GM19438 (cell line): ENCODE results near the gene PCDHB2.
"Not testable (repeated sequence)": the region's sequence is repeated elsewhere in the genome, so short reads cannot be mapped to it uniquely, and the experiment has no call there.

Experiments used
- ATAC-seq: cut with Tn5 transposase; IDR thresholded peaks from one replicate; pipeline ENCODE4 v1.9.1; 2021; ENCODE audit warnings: low read depth; ENCODE audit not compliant: unreplicated experiment

Gene PCDHB2

GRCh38 chr5:141094481-141095262 is at the start of gene PCDHB2:
Gene PCDHB2, plus strand, starts transcription at chr5:141094615. Its CDS starts 176 bp downstream, at chr5:141094791.
- ATAC-seq: no peak

GRCh38 chr5:141050622-141051520 is 43.5 kb upstream of the PCDHB2 start, which contains the start of gene PCDHB1:
Gene PCDHB1, plus strand, starts transcription at chr5:141051374. Its CDS starts 97 bp downstream, at chr5:141051471.
- no peak for ATAC-seq

GRCh38 chr5:141051521-141051866 is 42.9 kb upstream of the PCDHB2 start:
- no peak for ATAC-seq

- no peak for ATAC-seq
Measured at GRCh38 chr5:141077826-141078225, 16.6 kb upstream of the PCDHB2 start.

- no peak for ATAC-seq
Measured at GRCh38 chr5:141082228-141082627, 12.2 kb upstream of the PCDHB2 start.

- ATAC-seq: no peak
Measured at GRCh38 chr5:141084487-141084989, 9.9 kb upstream of the PCDHB2 start.

GRCh38 chr5:141095263-141095641 is 837 bp downstream of the PCDHB2 start:
- ATAC-seq: no peak

GRCh38 chr5:141096181-141096580 is 1.8 kb downstream of the PCDHB2 start:
- not testable (repeated sequence) for ATAC-seq

GRCh38 chr5:141096586-141096985 is 2.2 kb downstream of the PCDHB2 start:
- not testable (repeated sequence) for ATAC-seq

- no peak for ATAC-seq
Measured at GRCh38 chr5:141100243-141100805, 5.9 kb downstream of the PCDHB2 start, which contains the start of gene PCDHB3. Gene PCDHB3, plus strand, starts transcription at chr5:141100473. Its CDS starts 177 bp downstream, at chr5:141100650.

- no peak for ATAC-seq
Measured at GRCh38 chr5:141101059-141101458, 6.6 kb downstream of the PCDHB2 start.

- ATAC-seq: not testable (repeated sequence)
Measured at GRCh38 chr5:141102070-141102469, 7.7 kb downstream of the PCDHB2 start.

- ATAC-seq: not testable (repeated sequence)
Measured at GRCh38 chr5:141102471-141102870, 8.1 kb downstream of the PCDHB2 start.

GRCh38 chr5:141105350-141105749 is 10.9 kb downstream of the PCDHB2 start:
- ATAC-seq: no peak

- ATAC-seq: no peak
Measured at GRCh38 chr5:141119250-141119649, 24.8 kb downstream of the PCDHB2 start.

- ATAC-seq: no peak
Measured at GRCh38 chr5:141121563-141121962, 27.1 kb downstream of the PCDHB2 start, which contains the start of gene PCDHB4. Gene PCDHB4, plus strand, starts transcription at chr5:141121818. Its CDS starts 181 bp downstream, at chr5:141121999.

GRCh38 chr5:141121985-141122384 is 27.6 kb downstream of the PCDHB2 start:
- no peak for ATAC-seq

GRCh38 chr5:141123396-141124135 is 29.2 kb downstream of the PCDHB2 start:
- ATAC-seq: not testable (repeated sequence)

- no peak for ATAC-seq
Measured at GRCh38 chr5:141127305-141127704, 32.9 kb downstream of the PCDHB2 start.
